Immature natural killer cell (primary cell): Measurements from ENCODE around the gene FAM13A. TPM values are rescaled to one million over a fixed set of nuclear protein-coding genes. Genes with fewer than 3 reads are reported as not detected.

Experiments used
- DNase-seq, 3 donors: peaks; one replicate each; pipeline ENCODE4 v3.0.0; 2022; ENCODE audit warnings: mixed read lengths in 1 of 3
- H3K27ac Mint-ChIP-seq, 6 donors: one replicate each; pipeline ENCODE4 v1.8.0; 2020; ENCODE audit warnings: mixed read lengths in 6 of 6, mild to moderate bottlenecking in 5 of 6, inconsistent platforms in 4 of 6, moderate library complexity in 3 of 6
- H3K27me3 Mint-ChIP-seq, 3 donors: one replicate each; pipeline ENCODE4 v1.8.0; 2020 to 2021; ENCODE audit warnings: low read depth in 3 of 3, mild to moderate bottlenecking in 3 of 3, mixed read lengths in 3 of 3, moderate library complexity in 3 of 3, inconsistent platforms in 1 of 3
- H3K36me3 Mint-ChIP-seq, 3 donors: one replicate each; pipeline ENCODE4 v1.8.0; 2020; ENCODE audit warnings: mixed read lengths in 3 of 3, inconsistent platforms in 2 of 3, mild to moderate bottlenecking in 2 of 3
- H3K4me1 Mint-ChIP-seq, 2 donors: one replicate each; pipeline ENCODE4 v1.8.0; 2020; ENCODE audit warnings: inconsistent platforms in 2 of 2, mild to moderate bottlenecking in 2 of 2, mixed read lengths in 2 of 2, moderate library complexity in 1 of 2
- H3K4me3 Mint-ChIP-seq, 5 donors: one replicate each; pipeline ENCODE4 v1.8.0; 2020; ENCODE audit warnings: mild to moderate bottlenecking in 5 of 5, mixed read lengths in 5 of 5, inconsistent platforms in 3 of 5, moderate library complexity in 3 of 5
- H3K9me3 Mint-ChIP-seq, 6 donors: one replicate each; pipeline ENCODE4 v1.8.0; 2020; ENCODE audit warnings: mild to moderate bottlenecking in 6 of 6, mixed read lengths in 6 of 6, inconsistent platforms in 4 of 6, moderate library complexity in 3 of 6
- polyA plus RNA-seq, 3 donors: library from polyadenylated mRNA; unstranded; fragments of 300-500 nt; fragmentation: Illumina TruSeq; gene quantifications; one replicate each; pipeline ENCODE4 v1.2.3, GENCODE V29; 2021

The FAM13A gene
- polyA plus RNA-seq, 3 donors from 2014 or later: 1.5 to 3.4 (median 1.7) TPM

DNA sequence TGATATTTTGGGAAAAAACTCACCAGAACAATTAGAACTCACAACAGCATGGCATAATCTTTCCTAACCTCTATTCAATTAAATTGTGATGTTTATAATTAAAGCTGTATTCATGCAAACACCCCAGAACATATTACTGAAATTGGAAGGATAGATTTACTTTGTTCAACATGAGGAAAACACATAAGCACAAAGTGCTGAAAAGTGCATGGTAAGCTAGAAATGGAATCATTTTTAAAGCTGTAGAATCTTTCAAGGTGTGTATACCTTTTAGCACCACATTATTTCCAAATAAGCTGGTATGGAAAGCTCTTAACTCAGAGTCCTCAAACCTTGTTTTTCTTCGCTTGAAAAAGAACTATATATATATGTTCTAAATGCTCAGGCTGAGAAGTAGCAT lies 268.6 kb downstream of the FAM13A start:
- H3K36me3 Mint-ChIP-seq: peaks cover 7 to 22% (median 14%) of the 10 kb centered on the region in 3 donors
- peaks cover 0 to 5% (median 1%) of the 10 kb centered on the region in 3 donors for H3K27me3 Mint-ChIP-seq
- H3K4me1 Mint-ChIP-seq: no peaks in the 10 kb centered on the region
- no peak overlapping the region for H3K4me3 Mint-ChIP-seq
- peaks cover 0 to 2% (median 0%) of the 10 kb centered on the region in 6 donors for H3K9me3 Mint-ChIP-seq
- H3K27ac Mint-ChIP-seq: no peak overlapping the region
- DNase-seq: no peak

GRCh38 chr4:88786011-88786410 lies 271.0 kb downstream of the FAM13A start:
- H3K36me3 Mint-ChIP-seq: peaks cover 7 to 22% (median 14%) of the 10 kb centered on the region in 3 donors
- H3K27ac Mint-ChIP-seq: no peak overlapping the region
- DNase-seq: no peak
- no peak overlapping the region for H3K4me3 Mint-ChIP-seq
- no peaks in the 10 kb centered on the region for H3K4me1 Mint-ChIP-seq
- H3K27me3 Mint-ChIP-seq: peaks cover 0 to 5% (median 1%) of the 10 kb centered on the region in 3 donors
- H3K9me3 Mint-ChIP-seq: peaks cover 0 to 2% (median 0%) of the 10 kb centered on the region in 6 donors

- H3K27ac Mint-ChIP-seq: no peak overlapping the region
- H3K27me3 Mint-ChIP-seq: peaks cover 0 to under 1% (median 0%) of the 10 kb centered on the region in 3 donors
- peaks cover 3 to 8% (median 5%) of the 10 kb centered on the region in 3 donors for H3K36me3 Mint-ChIP-seq
- H3K4me3 Mint-ChIP-seq: no peak overlapping the region
- no peak for DNase-seq
- H3K4me1 Mint-ChIP-seq: no peaks in the 10 kb centered on the region
- H3K9me3 Mint-ChIP-seq: peaks cover 0 to 2% (median 0%) of the 10 kb centered on the region in 6 donors
These were observed 276.6 kb downstream of the FAM13A start for GRCh38 chr4:88780389-88780788.

DNA sequence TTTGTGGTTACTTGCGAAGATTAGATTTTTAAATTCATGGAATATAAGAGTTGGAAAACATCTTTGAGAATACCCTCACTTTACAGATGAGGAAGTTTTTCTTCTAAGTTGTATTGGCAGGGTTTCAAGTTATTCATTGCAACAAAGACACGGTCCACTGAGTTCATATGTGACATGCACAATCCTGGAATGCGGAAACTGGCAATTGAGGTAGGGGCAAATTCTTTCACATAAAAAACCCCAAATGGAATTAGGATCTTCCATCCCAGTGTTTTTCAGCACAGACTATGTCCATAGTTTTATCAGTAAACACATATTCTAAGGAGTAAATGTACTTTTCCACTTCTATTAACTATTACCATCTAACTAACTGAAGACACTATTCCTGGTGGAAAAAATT lies 277.6 kb downstream of the FAM13A start:
- H3K4me3 Mint-ChIP-seq: no peak overlapping the region
- no peak for DNase-seq
- peaks cover 0 to 2% (median 0%) of the 10 kb centered on the region in 6 donors for H3K9me3 Mint-ChIP-seq
- no peak overlapping the region for H3K27ac Mint-ChIP-seq
- H3K36me3 Mint-ChIP-seq: peaks cover 3 to 14% (median 7%) of the 10 kb centered on the region in 3 donors
- H3K4me1 Mint-ChIP-seq: no peaks in the 10 kb centered on the region
- peaks cover 0 to 3% (median 0%) of the 10 kb centered on the region in 3 donors for H3K27me3 Mint-ChIP-seq

GRCh38 chr4:88775529-88775928 lies 281.5 kb downstream of the FAM13A start:
- no peaks in the 10 kb centered on the region for H3K9me3 Mint-ChIP-seq
- no peaks in the 10 kb centered on the region for H3K4me1 Mint-ChIP-seq
- no peak overlapping the region for H3K4me3 Mint-ChIP-seq
- peaks cover 0 to 3% (median 3%) of the 10 kb centered on the region in 3 donors for H3K27me3 Mint-ChIP-seq
- no peak for DNase-seq
- H3K36me3 Mint-ChIP-seq: peaks cover 3 to 23% (median 7%) of the 10 kb centered on the region in 3 donors
- H3K27ac Mint-ChIP-seq: no peak overlapping the region

DNA sequence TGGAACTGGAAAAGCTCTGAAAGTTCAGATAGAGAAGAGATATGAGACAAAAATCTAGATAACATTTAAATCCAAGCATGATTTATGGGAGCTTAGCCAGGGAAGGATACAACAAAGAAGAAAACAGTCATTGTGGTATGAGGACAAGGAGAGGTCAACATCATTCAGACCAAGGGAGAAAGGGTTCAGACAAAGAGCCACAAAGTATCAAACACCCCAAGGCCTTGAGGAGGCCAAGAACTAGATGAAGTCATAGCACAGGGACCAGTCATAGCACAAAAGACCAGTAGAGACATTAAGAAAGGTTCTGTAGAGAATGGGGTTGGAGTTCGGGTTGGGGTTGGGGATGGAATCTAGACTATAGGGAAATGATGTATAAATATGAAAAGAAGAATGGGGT lies 282.0 kb downstream of the FAM13A start:
- peaks cover 0 to 3% (median 3%) of the 10 kb centered on the region in 3 donors for H3K27me3 Mint-ChIP-seq
- no peaks in the 10 kb centered on the region for H3K9me3 Mint-ChIP-seq
- no peak overlapping the region for H3K27ac Mint-ChIP-seq
- no peak for DNase-seq
- H3K36me3 Mint-ChIP-seq: peaks cover 0 to 27% (median 7%) of the 10 kb centered on the region in 3 donors
- H3K4me3 Mint-ChIP-seq: no peak overlapping the region
- no peaks in the 10 kb centered on the region for H3K4me1 Mint-ChIP-seq

GRCh38 chr4:88771883-88772450 lies 285.0 kb downstream of the FAM13A start:
- Mint-ChIP-seq H3K36me3 (peaks cover 0 to 27% (median 10%) of the 10 kb centered on the region in 3 donors), H3K27me3 (peaks cover 0 to 3% (median 3%) of the 10 kb centered on the region in 3 donors), H3K4me3 (no peak overlapping the region), H3K4me1 (no peaks in the 10 kb centered on the region), H3K9me3 (no peaks in the 10 kb centered on the region), H3K27ac (no peak overlapping the region)
- no peak for DNase-seq

GRCh38 chr4:88765729-88766128 lies 291.3 kb downstream of the FAM13A start:
- Mint-ChIP-seq H3K27me3 (peaks cover 0 to under 1% (median 0%) of the 10 kb centered on the region in 3 donors), H3K27ac (no peak overlapping the region), H3K9me3 (no peaks in the 10 kb centered on the region), H3K36me3 (peaks cover 0 to 12% (median 7%) of the 10 kb centered on the region in 3 donors), H3K4me3 (no peak overlapping the region), H3K4me1 (peaks cover 11 to 14% of the 10 kb centered on the region in 2 donors)
- no peak for DNase-seq

GRCh38 chr4:88763075-88763474 lies 293.9 kb downstream of the FAM13A start:
- no peak overlapping the region for H3K4me3 Mint-ChIP-seq
- H3K27ac Mint-ChIP-seq: no peak overlapping the region
- peaks cover 11 to 14% of the 10 kb centered on the region in 2 donors for H3K4me1 Mint-ChIP-seq
- no peak for DNase-seq
- H3K9me3 Mint-ChIP-seq: no peaks in the 10 kb centered on the region
- H3K27me3 Mint-ChIP-seq: no peaks in the 10 kb centered on the region
- H3K36me3 Mint-ChIP-seq: peaks cover 0 to 13% (median 12%) of the 10 kb centered on the region in 3 donors

GRCh38 chr4:88761861-88762523 lies 295.0 kb downstream of the FAM13A start:
- no peaks in the 10 kb centered on the region for H3K9me3 Mint-ChIP-seq
- no peaks in the 10 kb centered on the region for H3K27me3 Mint-ChIP-seq
- peaks cover 0 to 17% (median 12%) of the 10 kb centered on the region in 3 donors for H3K36me3 Mint-ChIP-seq
- H3K27ac Mint-ChIP-seq: peak overlapping the region in 4 of 6 donors; percentile 4 to 64 (median 36)
- peaks cover 11 to 14% of the 10 kb centered on the region in 2 donors for H3K4me1 Mint-ChIP-seq
- peak overlapping the region in 1 of 5 donors; percentile 8 for H3K4me3 Mint-ChIP-seq
- DNase-seq: no peak

DNA sequence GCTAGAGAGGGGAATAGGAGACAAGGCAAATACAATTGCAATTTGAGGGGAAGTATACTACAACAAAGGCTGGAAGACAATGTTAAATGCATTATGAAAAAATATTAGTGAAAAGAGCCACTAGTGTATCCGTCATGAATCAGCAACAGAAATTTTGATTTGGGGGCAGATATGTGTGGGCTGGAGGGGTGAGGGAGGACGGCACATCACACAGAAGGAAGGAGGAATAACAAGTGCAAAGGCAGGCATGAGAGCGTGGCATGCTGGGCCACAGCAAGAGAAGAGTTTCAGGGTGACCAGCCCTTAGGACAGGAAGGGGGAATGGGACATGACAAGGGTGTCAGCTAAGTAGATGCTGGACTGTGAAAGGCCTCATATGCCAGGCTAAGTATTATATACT lies 295.6 kb downstream of the FAM13A start:
- H3K9me3 Mint-ChIP-seq: no peaks in the 10 kb centered on the region
- peaks cover 0 to 13% (median 9%) of the 10 kb centered on the region in 3 donors for H3K36me3 Mint-ChIP-seq
- H3K27ac Mint-ChIP-seq: peak overlapping the region in 3 of 6 donors; percentile 14 to 31 (median 20)
- H3K4me1 Mint-ChIP-seq: peaks cover 11 to 14% of the 10 kb centered on the region in 2 donors
- H3K4me3 Mint-ChIP-seq: no peak overlapping the region
- DNase-seq: no peak
- H3K27me3 Mint-ChIP-seq: no peaks in the 10 kb centered on the region

- H3K4me3 Mint-ChIP-seq: no peak overlapping the region
- peaks cover 11 to 14% of the 10 kb centered on the region in 2 donors for H3K4me1 Mint-ChIP-seq
- peaks cover 0 to 13% (median 4%) of the 10 kb centered on the region in 3 donors for H3K36me3 Mint-ChIP-seq
- H3K27me3 Mint-ChIP-seq: no peaks in the 10 kb centered on the region
- peak overlapping the region in 1 of 6 donors; percentile 32 for H3K27ac Mint-ChIP-seq
- H3K9me3 Mint-ChIP-seq: no peaks in the 10 kb centered on the region
- DNase-seq: no peak
These were observed 297.1 kb downstream of the FAM13A start for GRCh38 chr4:88759895-88760290.

- Mint-ChIP-seq H3K9me3 (no peaks in the 10 kb centered on the region), H3K27ac (peak overlapping the region in 1 of 6 donors; percentile 32), H3K4me1 (peaks cover 11 to 14% of the 10 kb centered on the region in 2 donors), H3K27me3 (no peaks in the 10 kb centered on the region), H3K36me3 (peaks cover 0 to 13% (median 4%) of the 10 kb centered on the region in 3 donors), H3K4me3 (no peak overlapping the region)
- no peak for DNase-seq
These were observed 297.7 kb downstream of the FAM13A start for GRCh38 chr4:88759039-88759894.
